CD14-positive monocyte (primary cell): ENCODE data around the gene NAA16. TPM values are rescaled to one million over a fixed set of nuclear protein-coding genes. Genes with fewer than 3 reads are reported as not detected.

Experiments
- DNase-seq, 3 donors: peaks; one replicate each; pipeline ENCODE4 v3.0.0-alpha.2; 2011 to 2022
- H2AFZ ChIP-seq: 2 replicates; pipeline ENCODE4 v1.6.0; 2012; ENCODE audit warnings: mild to moderate bottlenecking, low read depth, low read length, inconsistent platforms; ENCODE audit not compliant: insufficient read depth, poor library complexity, severe bottlenecking
- H3K27ac ChIP-seq, 2 donors: 1 replicate in 1 of 2; 2 replicates in 1 of 2; pipeline ENCODE4 v1.5.1; 2012 to 2013; ENCODE audit warnings: low read length in 2 of 2, control low read depth in 1 of 2, inconsistent platforms in 1 of 2, low read depth in 1 of 2, mild to moderate bottlenecking in 1 of 2
- H3K27me3 ChIP-seq, 2 donors: one replicate each; pipeline versions ENCODE4 v1.6.0 to v1.6.1; 2011 to 2013; ENCODE audit warnings: low read length in 2 of 2; ENCODE audit not compliant: control insufficient read depth in 2 of 2, insufficient read depth in 2 of 2
- H3K36me3 ChIP-seq, 2 donors: replicated peaks in 1 of 2; 1 replicate in 1 of 2; 2 replicates in 1 of 2; pipeline versions ENCODE4 v1.5.1 to v1.6.1; 2012 to 2013; ENCODE audit warnings: low read length in 2 of 2, control low read depth in 1 of 2, inconsistent platforms in 1 of 2, mild to moderate bottlenecking in 1 of 2; ENCODE audit not compliant: insufficient read depth in 2 of 2, control insufficient read depth in 1 of 2
- H3K4me1 ChIP-seq, 2 donors: 1 replicate in 1 of 2; 2 replicates in 1 of 2; pipeline versions ENCODE4 v1.5.1 to v1.6.1; 2012 to 2013; ENCODE audit warnings: low read length in 2 of 2, control low read depth in 1 of 2, inconsistent platforms in 1 of 2, mild to moderate bottlenecking in 1 of 2, moderate library complexity in 1 of 2; ENCODE audit not compliant: insufficient read depth in 2 of 2, control insufficient read depth in 1 of 2
- H3K4me2 ChIP-seq: replicated peaks from 2 replicates; pipeline ENCODE3; 2012; ENCODE audit warnings: low read length, moderate library complexity, mild to moderate bottlenecking; ENCODE audit not compliant: poor library complexity, severe bottlenecking; ENCODE audit errors: extremely low read depth
- H3K4me3 ChIP-seq, 3 experiments: fragments of 200-600 bp in 1 of 3; sonication (generic) in 1 of 3; replicated peaks in 1 of 3; 1 replicate in 2 of 3; 2 replicates in 1 of 3; pipeline ENCODE4 v1.5.1; 2011 to 2013; ENCODE audit warnings: low read length in 3 of 3, mild to moderate bottlenecking in 3 of 3, control low read depth in 2 of 3, low read depth in 2 of 3, inconsistent platforms in 1 of 3, moderate library complexity in 1 of 3
- H3K79me2 ChIP-seq: 2 replicates; pipeline ENCODE4 v1.6.0; 2012; ENCODE audit warnings: mild to moderate bottlenecking, control low read depth, inconsistent platforms, low read length, moderate library complexity; ENCODE audit not compliant: insufficient read depth
- H3K9ac ChIP-seq: 2 replicates; pipeline ENCODE4 v1.6.0; 2017; ENCODE audit warnings: low read length, mild to moderate bottlenecking; ENCODE audit not compliant: insufficient read depth, poor library complexity, severe bottlenecking
- H3K9me3 ChIP-seq, 2 donors: replicated peaks in 1 of 2; 1 replicate in 1 of 2; 2 replicates in 1 of 2; pipeline versions ENCODE4 v1.5.1 to v1.6.1; 2012 to 2013; ENCODE audit warnings: low read length in 2 of 2, control low read depth in 1 of 2; ENCODE audit not compliant: control insufficient read depth in 1 of 2, insufficient read depth in 1 of 2
- H4K20me1 ChIP-seq: 2 replicates; pipeline ENCODE4 v1.6.0; 2012; ENCODE audit warnings: mild to moderate bottlenecking, low read length, control low read depth, moderate library complexity; ENCODE audit not compliant: insufficient read depth
- H3K27ac Mint-ChIP-seq, 7 donors: one replicate each; pipeline ENCODE4 v1.8.0; 2020; ENCODE audit warnings: mild to moderate bottlenecking in 7 of 7, mixed read lengths in 7 of 7, moderate library complexity in 6 of 7, inconsistent platforms in 2 of 7
- H3K27me3 Mint-ChIP-seq, 3 donors: one replicate each; pipeline ENCODE4 v1.8.0; 2021 to 2022; ENCODE audit warnings: low read depth in 3 of 3, mild to moderate bottlenecking in 3 of 3, mixed read lengths in 3 of 3, moderate library complexity in 3 of 3, inconsistent platforms in 1 of 3
- H3K36me3 Mint-ChIP-seq, 2 donors: one replicate each; pipeline ENCODE4 v1.8.0; 2020; ENCODE audit warnings: mixed read lengths in 2 of 2, inconsistent platforms in 1 of 2, mild to moderate bottlenecking in 1 of 2
- H3K4me1 Mint-ChIP-seq: one replicate; pipeline ENCODE4 v1.8.0; 2020; ENCODE audit warnings: mild to moderate bottlenecking, mixed read lengths
- H3K4me3 Mint-ChIP-seq, 2 donors: one replicate each; pipeline ENCODE4 v1.8.0; 2020; ENCODE audit warnings: mild to moderate bottlenecking in 2 of 2, mixed read lengths in 2 of 2, moderate library complexity in 1 of 2
- H3K9me3 Mint-ChIP-seq, 7 donors: one replicate each; pipeline ENCODE4 v1.8.0; 2020 to 2022; ENCODE audit warnings: mixed read lengths in 7 of 7, mild to moderate bottlenecking in 6 of 7, moderate library complexity in 6 of 7, inconsistent platforms in 2 of 7
- WGBS: methylation state at CpG from one replicate; pipeline ENCODE4 v1.1.5; 2013; ENCODE audit warnings: missing lambda C conversion rate; ENCODE audit not compliant: insufficient coverage; 5-methylcytosine and 5-hydroxymethylcytosine counted together
- intact Hi-C, 2 donors: fragments of 100-400 bp; cut with micrococcal nuclease; formaldehyde crosslinking; loops; one replicate each; pipeline versions ENCODE4 v1.15.0 to v1.15.1; 2023
- polyA plus RNA-seq, 3 donors: library from polyadenylated mRNA; depleted of rRNA in 1 of 3; unstranded in 2 of 3; stranded (reverse) in 1 of 3; fragments of 300-500 nt in 2 of 3; fragments of >200 nt in 1 of 3; fragmentation: Illumina TruSeq in 2 of 3; gene quantifications; 1 replicate in 2 of 3; 2 replicates in 1 of 3; pipeline ENCODE4 v1.2.3, GENCODE V29; 2012 to 2021
- TF ChIP-seq, protein P1 (sequence below): fragments of 200-600 bp; IDR thresholded peaks from one replicate; pipeline ENCODE4 v1.8.0; 2022; ENCODE audit warnings: antibody characterized with exemption, mild to moderate bottlenecking

Gene NAA16
- polyA plus RNA-seq, 3 donors: 3.8 to 20.6 (median 5.9) TPM

DNA sequence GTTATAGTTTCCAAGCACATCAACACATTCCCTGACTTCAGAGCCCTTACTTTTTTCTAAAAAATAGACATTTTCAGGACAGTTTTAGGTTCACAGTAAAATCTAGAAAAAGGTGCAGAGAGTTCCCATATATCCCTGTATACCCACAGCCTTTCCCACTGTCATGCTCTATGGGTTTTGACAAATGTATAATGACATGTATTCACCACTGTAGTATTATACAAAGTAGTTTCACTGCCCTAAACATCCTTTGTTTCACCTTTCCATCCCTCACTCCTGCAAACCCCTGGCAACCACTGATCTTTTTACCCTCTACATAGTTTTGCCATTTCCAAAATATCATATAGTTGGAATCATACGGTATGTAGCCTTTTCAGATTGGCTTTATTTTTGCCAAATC is 15.6 kb downstream of the NAA16 start:
- peaks cover 52% of the 10 kb centered on the region for H3K79me2 ChIP-seq
- no peaks in the 10 kb centered on the region for H3K27me3 ChIP-seq
- DNase-seq: no peak
- H3K27ac Mint-ChIP-seq: peak overlapping the region in 2 of 7 donors; percentile 11 to 18
- peaks cover 46% of the 10 kb centered on the region for H3K4me1 Mint-ChIP-seq
- no peak overlapping the region for H2AFZ ChIP-seq
- peaks cover 28 to 34% of the 10 kb centered on the region in 2 donors for H3K36me3 Mint-ChIP-seq
- TF ChIP-seq, protein P1, sequence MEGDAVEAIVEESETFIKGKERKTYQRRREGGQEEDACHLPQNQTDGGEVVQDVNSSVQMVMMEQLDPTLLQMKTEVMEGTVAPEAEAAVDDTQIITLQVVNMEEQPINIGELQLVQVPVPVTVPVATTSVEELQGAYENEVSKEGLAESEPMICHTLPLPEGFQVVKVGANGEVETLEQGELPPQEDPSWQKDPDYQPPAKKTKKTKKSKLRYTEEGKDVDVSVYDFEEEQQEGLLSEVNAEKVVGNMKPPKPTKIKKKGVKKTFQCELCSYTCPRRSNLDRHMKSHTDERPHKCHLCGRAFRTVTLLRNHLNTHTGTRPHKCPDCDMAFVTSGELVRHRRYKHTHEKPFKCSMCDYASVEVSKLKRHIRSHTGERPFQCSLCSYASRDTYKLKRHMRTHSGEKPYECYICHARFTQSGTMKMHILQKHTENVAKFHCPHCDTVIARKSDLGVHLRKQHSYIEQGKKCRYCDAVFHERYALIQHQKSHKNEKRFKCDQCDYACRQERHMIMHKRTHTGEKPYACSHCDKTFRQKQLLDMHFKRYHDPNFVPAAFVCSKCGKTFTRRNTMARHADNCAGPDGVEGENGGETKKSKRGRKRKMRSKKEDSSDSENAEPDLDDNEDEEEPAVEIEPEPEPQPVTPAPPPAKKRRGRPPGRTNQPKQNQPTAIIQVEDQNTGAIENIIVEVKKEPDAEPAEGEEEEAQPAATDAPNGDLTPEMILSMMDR: no peak
- no CpG with 5 or more reads among the region's 1 CpG for WGBS
- H3K9me3 Mint-ChIP-seq: no peaks in the 10 kb centered on the region
- no peak overlapping the region for H3K4me2 ChIP-seq
- no peak overlapping the region for H3K4me3 Mint-ChIP-seq
- peaks cover 37 to 49% of the 10 kb centered on the region in 2 donors for H3K4me1 ChIP-seq
- no peaks in the 10 kb centered on the region for H3K9me3 ChIP-seq
- H3K27ac ChIP-seq: peak overlapping the region in 1 of 2 donors; percentile 59
- peaks cover 19 to 28% of the 10 kb centered on the region in 2 donors for H3K36me3 ChIP-seq
- no peak overlapping the region for H3K4me3 ChIP-seq
- intact Hi-C loops: no loop called here
- H3K27me3 Mint-ChIP-seq: no peaks in the 10 kb centered on the region
- H4K20me1 ChIP-seq: no peaks in the 10 kb centered on the region
- no peak overlapping the region for H3K9ac ChIP-seq

DNA sequence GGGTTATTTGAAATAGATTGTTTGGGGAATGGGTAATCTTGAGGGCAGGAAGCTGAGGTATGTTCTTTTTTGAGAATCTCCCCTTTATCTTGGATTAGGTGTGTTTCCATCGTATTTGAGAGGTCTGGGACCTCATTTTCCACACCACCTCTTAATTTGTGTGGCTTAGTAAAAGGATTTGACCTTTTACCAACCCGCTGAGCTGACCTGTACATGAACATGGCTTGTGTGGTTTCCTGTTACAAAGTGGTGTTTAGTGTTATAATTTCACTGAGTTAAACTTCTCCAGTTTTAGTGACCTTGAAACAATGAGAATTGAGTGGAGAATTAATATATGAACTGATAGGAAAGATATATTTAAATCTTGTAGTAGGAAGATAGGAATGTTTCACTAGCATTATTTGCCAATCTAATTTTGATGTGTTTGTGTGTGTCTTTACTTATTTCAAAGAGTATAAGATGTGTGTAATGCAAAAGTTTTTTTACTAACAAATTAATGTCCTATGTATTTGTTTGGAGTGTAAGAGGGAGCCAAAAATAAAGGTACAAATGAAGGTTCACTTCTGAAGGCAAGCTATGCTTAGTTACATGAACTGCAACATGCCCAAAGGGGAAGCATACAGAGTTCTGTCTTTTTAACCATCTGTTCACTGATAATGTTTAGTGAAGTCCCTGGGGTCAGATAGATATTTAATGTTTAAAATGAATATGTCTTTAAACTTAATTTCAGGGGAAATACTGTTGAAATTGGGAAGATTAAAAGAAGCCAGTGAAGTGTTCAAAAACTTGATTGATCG is 17.1 kb downstream of the NAA16 start:
- peak overlapping the region in 1 of 2 donors; percentile 68 for H3K4me3 Mint-ChIP-seq
- H3K27ac Mint-ChIP-seq: peak overlapping the region in 6 of 7 donors; percentile 4 to 87 (median 34)
- peaks cover 29 to 37% of the 10 kb centered on the region in 2 donors for H3K36me3 Mint-ChIP-seq
- Histone ChIP-seq H3K4me3 (no peak overlapping the region), H3K4me2 (peak overlapping the region; percentile 5), H3K4me1 (peaks cover 37 to 49% of the 10 kb centered on the region in 2 donors), H2AFZ (no peak overlapping the region), H3K27ac (peak overlapping the region in 1 of 2 donors; percentile 59), H3K79me2 (peaks cover 45% of the 10 kb centered on the region), H3K9me3 (no peaks in the 10 kb centered on the region), H3K36me3 (peaks cover 21 to 35% of the 10 kb centered on the region in 2 donors), H4K20me1 (no peaks in the 10 kb centered on the region), H3K27me3 (no peaks in the 10 kb centered on the region), H3K9ac (no peak overlapping the region)
- H3K27me3 Mint-ChIP-seq: no peaks in the 10 kb centered on the region
- TF ChIP-seq, protein P1: no peak
- no peaks in the 10 kb centered on the region for H3K9me3 Mint-ChIP-seq
- intact Hi-C loops: no loop called here
- no CpG with 5 or more reads among the region's 3 CpGs for WGBS
- DNase-seq: no peak
- H3K4me1 Mint-ChIP-seq: peaks cover 40% of the 10 kb centered on the region
